GM18868 (cell line): ENCODE measurements around the gene CRYGN.
A peak's percentile ranks its signal among the peaks of the same experiment; 100 is the strongest.

Source experiments
- ATAC-seq: cut with Tn5 transposase; IDR thresholded peaks from one replicate; pipeline ENCODE4 v1.9.1; 2021; ENCODE audit warnings: mild to moderate bottlenecking, moderate library complexity; ENCODE audit not compliant: unreplicated experiment

CRYGN gene

GRCh38 chr7:151460474-151460855 lies 20.5 kb upstream of the CRYGN start:
- ATAC-seq = no peak

- no peak for ATAC-seq
Measured at GRCh38 chr7:151459726-151460473, 20.0 kb upstream of the CRYGN start.

GRCh38 chr7:151457534-151457933 lies 17.6 kb upstream of the CRYGN start:
- ATAC-seq = no peak

- ATAC-seq = no peak
Measured at GRCh38 chr7:151456782-151457181, 16.8 kb upstream of the CRYGN start.

GRCh38 chr7:151456276-151456675 lies 16.3 kb upstream of the CRYGN start:
- ATAC-seq = no peak

GRCh38 chr7:151455690-151456089 lies 15.7 kb upstream of the CRYGN start:
- no peak for ATAC-seq

- ATAC-seq = no peak
Measured at GRCh38 chr7:151454932-151455530, 15.1 kb upstream of the CRYGN start.

GRCh38 chr7:151454305-151454704 lies 14.4 kb upstream of the CRYGN start:
- no peak for ATAC-seq

GRCh38 chr7:151453326-151453791 lies 13.4 kb upstream of the CRYGN start:
- ATAC-seq = no peak

- ATAC-seq = no peak
Measured at GRCh38 chr7:151452680-151453325, 12.9 kb upstream of the CRYGN start.

GRCh38 chr7:151451626-151452571 lies 12.0 kb upstream of the CRYGN start:
- ATAC-seq = no peak

GRCh38 chr7:151451156-151451555 lies 11.2 kb upstream of the CRYGN start:
- no peak for ATAC-seq

- ATAC-seq = no peak
Measured at GRCh38 chr7:151449990-151450389, 10.0 kb upstream of the CRYGN start.

- peak; percentile 74 for ATAC-seq
Measured at GRCh38 chr7:151448261-151449252, 8.6 kb upstream of the CRYGN start.

- no peak for ATAC-seq
Measured at GRCh38 chr7:151447901-151448260, 7.9 kb upstream of the CRYGN start.

GRCh38 chr7:151447312-151447711 lies 7.4 kb upstream of the CRYGN start:
- no peak for ATAC-seq

- no peak for ATAC-seq
Measured at GRCh38 chr7:151446412-151446811, 6.5 kb upstream of the CRYGN start.

GRCh38 chr7:151444632-151445031 lies 4.7 kb upstream of the CRYGN start:
- ATAC-seq = no peak

GRCh38 chr7:151442776-151443496 lies 3.0 kb upstream of the CRYGN start:
- no peak for ATAC-seq
